ENCODE results near the gene MFSD2B.
A peak's percentile ranks its signal among the peaks of the same experiment; 100 is the strongest.
"Not testable (repeated sequence)": the region's sequence is repeated elsewhere in the genome, so short reads cannot be mapped to it uniquely, and the experiment has no call there.

MFSD2B gene

GRCh38 chr2:24019729-24020128 lies 9.8 kb downstream of the MFSD2B start:
- no peak for FAIRE-seq

GRCh38 chr2:24020244-24020643 lies 10.4 kb downstream of the MFSD2B start:
- FAIRE-seq, result no peak

GRCh38 chr2:24021122-24021998 lies 11.5 kb downstream of the MFSD2B start:
- FAIRE-seq, result no peak

GRCh38 chr2:24022324-24022974 lies 12.6 kb downstream of the MFSD2B start:
- FAIRE-seq, result no peak

DNA sequence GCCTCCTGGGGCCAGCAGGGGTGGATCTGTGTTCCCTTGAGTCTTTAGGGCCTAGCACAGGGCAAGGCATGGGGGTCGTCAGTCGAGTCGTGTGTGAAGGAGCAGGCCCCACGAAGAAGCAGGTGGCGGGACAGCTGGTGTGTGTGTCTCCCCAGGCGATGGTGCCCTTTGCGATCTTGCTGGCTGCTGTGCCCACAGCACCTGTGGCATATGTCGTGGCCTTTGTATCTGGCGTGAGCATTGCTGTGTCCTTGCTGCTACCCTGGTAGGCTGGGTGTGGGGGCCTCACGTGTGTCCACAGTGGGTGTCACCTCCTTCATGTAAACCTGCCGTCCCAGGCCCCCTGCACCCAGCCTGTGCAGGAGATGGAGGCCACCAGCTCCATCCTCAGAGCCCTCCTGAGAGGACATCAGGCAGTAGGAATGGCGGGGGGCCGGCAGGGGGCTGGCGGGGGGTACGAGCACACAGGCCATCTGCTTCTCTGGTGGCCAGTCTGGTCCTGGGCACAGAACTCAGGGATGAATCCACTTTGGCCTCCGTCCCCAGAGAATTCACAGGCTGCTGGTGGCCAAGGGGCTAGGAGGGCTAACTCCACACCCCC lies 13.2 kb downstream of the MFSD2B start:
- FAIRE-seq, result no peak

- FAIRE-seq, result no peak
These were observed 14.1 kb downstream of the MFSD2B start for GRCh38 chr2:24024018-24024417.

DNA sequence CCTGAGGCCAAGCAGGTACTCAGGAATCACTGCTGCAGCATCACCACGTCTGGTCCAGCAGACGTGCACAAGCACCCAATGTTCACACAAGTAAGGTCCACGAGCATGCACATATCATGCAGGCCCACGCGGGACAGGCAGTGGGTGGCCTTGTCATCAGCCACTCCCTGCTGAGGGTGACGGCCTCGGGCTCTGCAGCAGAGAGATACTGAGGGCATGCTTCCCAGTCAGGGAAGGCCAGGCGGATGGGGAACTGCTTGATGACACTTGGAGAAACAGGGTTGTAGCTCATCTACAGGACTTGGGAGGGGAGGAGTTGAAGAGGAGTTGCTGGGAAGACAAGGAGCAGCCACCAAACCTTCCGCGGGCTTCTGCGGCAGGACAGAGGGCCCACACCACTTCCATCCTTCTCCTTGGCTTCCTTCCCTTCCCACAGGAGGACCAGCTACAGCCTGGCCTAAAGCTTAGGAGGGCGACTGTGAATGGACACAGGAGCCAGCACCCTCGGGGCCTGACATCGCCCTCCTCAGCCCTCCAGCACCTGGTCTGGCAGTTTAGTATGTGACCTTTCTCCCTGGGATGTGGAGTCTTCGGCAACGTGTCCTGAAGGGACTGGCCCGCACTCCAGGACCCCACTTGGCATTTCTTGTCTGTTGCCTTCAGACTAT lies 15.2 kb downstream of the MFSD2B start:
- no peak for FAIRE-seq

DNA sequence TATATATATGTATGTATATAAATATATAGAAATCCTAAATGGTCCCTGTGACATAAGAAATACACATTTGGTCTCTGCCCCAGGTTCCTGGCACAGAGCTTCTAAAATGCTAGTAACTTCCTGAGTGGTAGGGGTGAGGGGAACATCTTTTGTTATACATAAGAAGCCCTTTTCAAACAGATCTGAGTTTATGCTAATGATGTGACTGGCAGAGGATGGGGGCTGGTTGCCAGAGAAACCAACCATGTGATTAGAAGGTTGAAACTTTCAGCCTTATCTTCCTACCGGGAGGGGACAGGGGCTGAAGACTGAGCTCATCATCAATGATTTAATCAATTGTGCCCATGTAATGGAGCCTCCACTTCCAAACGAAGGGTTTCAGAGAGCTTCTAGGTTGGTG lies 16.3 kb downstream of the MFSD2B start:
- no peak for FAIRE-seq

- FAIRE-seq, result no peak
These were observed 29.1 kb downstream of the MFSD2B start for GRCh38 chr2:24038786-24039499.

- no peak for FAIRE-seq
These were observed 30.6 kb downstream of the MFSD2B start for GRCh38 chr2:24040511-24040910.

DNA sequence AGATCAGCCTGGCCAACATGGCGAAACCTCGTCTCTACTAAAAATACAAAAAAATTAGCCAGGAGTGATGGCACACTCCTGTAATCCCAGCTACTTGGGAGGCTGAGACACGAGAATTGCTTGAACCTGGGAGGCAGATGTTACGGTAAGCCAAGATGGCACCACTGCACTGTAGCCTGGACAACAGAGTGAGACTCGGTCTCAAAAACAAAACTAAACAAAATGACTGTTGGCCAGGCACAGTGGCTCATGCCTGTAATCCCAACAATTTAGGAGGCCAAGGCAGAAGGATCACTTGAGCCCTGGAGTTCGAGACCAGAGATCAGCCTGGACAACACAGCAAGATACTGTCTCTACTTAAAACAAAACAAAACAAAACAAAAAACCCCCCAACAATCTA lies 33.2 kb downstream of the MFSD2B start:
- not testable (repeated sequence) for FAIRE-seq

- FAIRE-seq, result no peak
These were observed 35.9 kb downstream of the MFSD2B start for GRCh38 chr2:24045511-24046508.

DNA sequence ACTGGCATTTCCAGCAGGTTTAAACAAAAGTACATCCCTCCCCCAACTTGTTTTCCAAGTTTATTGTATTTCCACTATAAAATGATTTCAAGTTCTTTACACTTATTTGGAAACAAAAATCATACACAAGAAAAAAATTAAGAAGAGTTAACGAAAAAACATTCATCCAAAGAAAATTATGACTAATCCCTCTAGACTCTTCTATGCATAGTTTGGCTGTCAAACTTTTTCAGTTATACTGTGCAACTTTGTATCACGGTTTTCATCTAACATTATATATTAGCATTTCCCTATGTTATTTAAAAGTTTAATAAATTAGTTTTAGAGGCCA lies 36.7 kb downstream of the MFSD2B start:
- no peak for FAIRE-seq

- FAIRE-seq, result peak; percentile 97
These were observed 37.2 kb downstream of the MFSD2B start, which contains the start of gene WDCP for GRCh38 chr2:24046930-24047702. Gene WDCP, minus strand, starts transcription at chr2:24047391. Its CDS starts 7,897 bp downstream, at chr2:24039494.

GRCh38 chr2:24047703-24048033 lies 37.8 kb downstream of the MFSD2B start:
- no peak for FAIRE-seq

DNA sequence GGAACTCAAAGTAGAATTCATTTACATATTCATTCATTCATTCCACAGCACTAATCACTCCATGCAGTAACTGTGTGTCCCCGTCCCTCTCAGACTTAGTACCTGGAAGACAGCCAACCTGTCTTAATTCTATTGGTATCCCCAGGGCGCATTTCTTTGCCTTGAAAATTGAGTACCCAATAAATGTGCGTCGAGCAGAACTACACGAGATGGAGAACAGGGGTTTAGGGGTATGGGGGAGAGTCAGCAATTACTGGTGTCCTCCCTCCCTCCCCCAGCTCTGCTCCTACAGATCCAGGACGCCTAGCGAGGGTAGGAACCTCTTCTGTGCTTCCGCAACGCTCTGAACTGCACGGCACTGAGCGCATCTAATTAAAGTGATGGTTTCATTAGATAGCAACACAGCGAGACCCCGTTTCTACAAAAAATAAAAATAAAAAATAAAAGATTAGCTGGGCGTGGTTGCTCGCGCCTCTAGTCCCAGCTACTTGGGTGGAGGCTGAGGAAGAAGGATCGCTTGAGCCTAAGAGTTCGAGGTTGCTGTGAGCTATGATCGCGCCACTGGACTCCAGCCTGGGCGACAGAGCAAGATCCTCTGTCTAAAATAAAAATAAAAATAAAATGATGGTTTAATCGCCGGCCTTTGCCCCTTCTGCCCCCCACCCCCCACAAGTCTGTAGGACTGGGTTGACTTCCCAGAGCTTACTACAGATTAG lies 39.0 kb downstream of the MFSD2B start:
- no peak for FAIRE-seq

DNA sequence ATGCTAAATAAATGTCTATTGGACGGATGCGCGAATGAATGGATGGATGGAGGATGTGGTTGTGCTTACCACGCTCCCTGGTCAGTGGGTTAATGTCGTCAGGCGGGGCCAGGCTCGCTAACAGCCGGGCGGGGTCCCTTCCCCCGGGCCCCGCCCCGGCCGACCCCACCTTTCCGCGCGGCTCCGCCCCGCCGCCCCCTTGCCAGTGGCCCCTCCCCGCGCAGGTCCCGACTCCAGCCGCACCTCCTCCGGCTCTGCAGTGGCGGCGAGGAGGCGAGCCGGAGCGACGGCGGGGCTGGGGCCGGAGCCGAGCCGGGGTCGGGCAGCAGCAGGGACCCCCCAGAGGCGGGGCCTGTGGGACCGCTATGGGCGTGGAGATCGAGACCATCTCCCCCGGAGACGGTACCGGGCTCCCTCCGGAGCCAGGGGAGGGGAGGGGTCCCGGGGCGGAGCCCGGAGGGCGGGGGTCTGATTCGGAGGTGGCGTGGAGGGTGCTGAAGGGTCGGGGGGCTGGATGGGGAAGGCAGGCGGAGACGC lies 39.7 kb downstream of the MFSD2B start, which contains the start of gene FKBP1B:
TSS of gene FKBP1B (plus strand) at position 257 of the 537 bp plus-strand sequence. CDS start at position 366, 109 bp downstream.
- no peak for FAIRE-seq

DNA sequence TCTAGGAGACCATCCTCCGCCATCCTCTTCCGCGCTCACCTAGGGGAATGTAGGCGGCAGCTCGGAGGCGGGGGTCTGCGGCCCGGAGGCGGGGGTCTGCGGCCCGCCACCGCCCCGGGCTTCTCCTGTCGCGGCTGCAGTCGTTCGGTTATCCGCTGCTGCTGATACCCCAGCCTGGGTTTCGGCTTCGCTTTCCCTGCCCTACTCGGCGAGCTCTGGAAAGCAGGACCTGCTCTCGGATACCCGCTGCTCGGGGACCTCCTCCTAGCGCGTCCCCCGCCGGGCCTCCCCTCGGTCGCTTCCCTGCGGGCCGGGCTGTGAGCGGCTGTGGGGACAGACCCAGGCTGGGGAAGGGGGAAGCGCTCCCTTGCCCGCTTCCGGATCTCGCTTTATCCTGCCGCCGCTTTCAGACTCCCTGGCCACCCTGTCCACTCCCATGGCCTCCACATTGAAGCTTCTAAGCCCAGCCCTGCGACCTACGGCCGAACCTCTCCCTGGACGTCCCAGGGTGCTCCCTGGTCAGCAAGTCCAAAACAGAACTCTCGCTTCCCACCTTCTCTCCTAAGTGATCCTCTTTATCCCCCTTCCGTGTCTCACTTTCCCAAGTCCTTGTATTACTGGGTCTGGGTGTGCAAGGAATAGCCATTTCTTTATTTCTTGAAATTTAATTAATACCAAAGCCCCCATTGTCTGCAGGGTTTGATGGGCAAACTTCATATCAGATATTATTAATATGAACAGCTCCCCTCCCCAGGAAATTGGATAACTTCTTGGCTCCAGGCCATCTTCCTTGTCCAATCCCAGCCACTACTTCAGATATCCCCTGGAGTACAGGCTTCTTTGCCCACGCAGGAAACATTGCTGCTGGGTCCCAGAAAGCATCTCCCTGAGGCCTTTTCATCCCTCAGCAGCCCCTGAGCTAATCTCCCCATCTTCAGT lies 40.4 kb downstream of the MFSD2B start:
- FAIRE-seq, result no peak

Measured in A204.1 (cell line).